Measurements from ENCODE around the gene CCDC182.

Gene CCDC182

GRCh38 chr17:57705921-57706695 is 39.0 kb downstream of the CCDC182 start:
- CTCF ChIA-PET = interaction anchor here (1.3 kb wide), 1 partner anchor 9 kb away, joined by 4 read pairs; no protein-coding TSS in a partner anchor
- H3K9me3 ChIP-seq (ENCODE audit: control extremely low read depth in 1 of 5, control insufficient read depth in 4 of 5, insufficient read depth in 2 of 5, low read depth in 1 of 5, low read length in 4 of 5) = peaks cover 0 to 2% (median 0%) of the 10 kb centered on the region in 5 experiments
- H3K4me1 ChIP-seq (ENCODE audit: control extremely low read depth in 1 of 4, control insufficient read depth in 4 of 4, insufficient read depth in 4 of 4, low read length in 3 of 4) = no peaks in the 10 kb centered on the region
- peaks cover 0 to 3% (median 0%) of the 10 kb centered on the region in 4 experiments for H3K36me3 ChIP-seq (ENCODE audit: control insufficient read depth in 4 of 4, insufficient read depth in 4 of 4, low read length in 3 of 4)
- no peaks in the 10 kb centered on the region for H3K27me3 ChIP-seq (replicated peaks in 2 of 5; ENCODE audit: control insufficient read depth in 4 of 5, insufficient read depth in 5 of 5, low read length in 4 of 5)
- 84% methylated on average over 8 of the region's 12 CpGs for WGBS (ENCODE audit: insufficient coverage)
- DNase-seq = no peak
- no peak overlapping the region for H3K27ac ChIP-seq (ENCODE audit: insufficient read depth in 1 of 2, low read depth in 1 of 2, low read length in 2 of 2, poor library complexity in 1 of 2, severe bottlenecking in 2 of 2)
- POLR2A ChIA-PET = no interaction called here
- no peak overlapping the region for H3K4me3 ChIP-seq (ENCODE audit: control insufficient read depth in 1 of 7, extremely low read depth in 1 of 7, insufficient read depth in 4 of 7, low read depth in 2 of 7, low read length in 6 of 7)

GRCh38 chr17:57704448-57704847 is 40.7 kb downstream of the CCDC182 start:
- Histone ChIP-seq H3K4me3 (ENCODE audit: control insufficient read depth in 1 of 7, extremely low read depth in 1 of 7, insufficient read depth in 4 of 7, low read depth in 2 of 7, low read length in 6 of 7) (no peak overlapping the region), H3K4me1 (ENCODE audit: control extremely low read depth in 1 of 4, control insufficient read depth in 4 of 4, insufficient read depth in 4 of 4, low read length in 3 of 4) (no peaks in the 10 kb centered on the region), H3K9me3 (ENCODE audit: control extremely low read depth in 1 of 5, control insufficient read depth in 4 of 5, insufficient read depth in 2 of 5, low read depth in 1 of 5, low read length in 4 of 5) (peaks cover 0 to under 1% (median 0%) of the 10 kb centered on the region in 5 experiments), H3K27me3 (replicated peaks in 2 of 5; ENCODE audit: control insufficient read depth in 4 of 5, insufficient read depth in 5 of 5, low read length in 4 of 5) (no peaks in the 10 kb centered on the region), H3K27ac (ENCODE audit: insufficient read depth in 1 of 2, low read depth in 1 of 2, low read length in 2 of 2, poor library complexity in 1 of 2, severe bottlenecking in 2 of 2) (no peak overlapping the region), H3K36me3 (ENCODE audit: control insufficient read depth in 4 of 4, insufficient read depth in 4 of 4, low read length in 3 of 4) (peaks cover 0 to 3% (median 0%) of the 10 kb centered on the region in 4 experiments)
- 88% methylated on average over 1 of the region's 1 CpG for WGBS (ENCODE audit: insufficient coverage)
- POLR2A ChIA-PET = no interaction called here
- CTCF ChIA-PET = no interaction called here
- no peak for DNase-seq

- ChIA-PET POLR2A (no interaction called here), CTCF (no interaction called here)
- Histone ChIP-seq H3K27ac (ENCODE audit: insufficient read depth in 1 of 2, low read depth in 1 of 2, low read length in 2 of 2, poor library complexity in 1 of 2, severe bottlenecking in 2 of 2) (no peak overlapping the region), H3K27me3 (replicated peaks in 2 of 5; ENCODE audit: control insufficient read depth in 4 of 5, insufficient read depth in 5 of 5, low read length in 4 of 5) (no peaks in the 10 kb centered on the region), H3K4me1 (ENCODE audit: control extremely low read depth in 1 of 4, control insufficient read depth in 4 of 4, insufficient read depth in 4 of 4, low read length in 3 of 4) (peaks cover 0 to 4% (median 1%) of the 10 kb centered on the region in 4 experiments), H3K4me3 (ENCODE audit: control insufficient read depth in 1 of 7, extremely low read depth in 1 of 7, insufficient read depth in 4 of 7, low read depth in 2 of 7, low read length in 6 of 7) (no peak overlapping the region), H3K9me3 (ENCODE audit: control extremely low read depth in 1 of 5, control insufficient read depth in 4 of 5, insufficient read depth in 2 of 5, low read depth in 1 of 5, low read length in 4 of 5) (no peaks in the 10 kb centered on the region), H3K36me3 (ENCODE audit: control insufficient read depth in 4 of 4, insufficient read depth in 4 of 4, low read length in 3 of 4) (peaks cover 0 to 3% (median 0%) of the 10 kb centered on the region in 4 experiments)
- 100% methylated on average over 1 of the region's 1 CpG for WGBS (ENCODE audit: insufficient coverage)
- no peak for DNase-seq
These were observed 41.8 kb downstream of the CCDC182 start for GRCh38 chr17:57703273-57703672.

GRCh38 chr17:57701124-57701523 is 44.0 kb downstream of the CCDC182 start:
- Histone ChIP-seq H3K4me3 (ENCODE audit: control insufficient read depth in 1 of 7, extremely low read depth in 1 of 7, insufficient read depth in 4 of 7, low read depth in 2 of 7, low read length in 6 of 7) (no peak overlapping the region), H3K36me3 (ENCODE audit: control insufficient read depth in 4 of 4, insufficient read depth in 4 of 4, low read length in 3 of 4) (peaks cover 0 to 3% (median 0%) of the 10 kb centered on the region in 4 experiments), H3K27ac (ENCODE audit: insufficient read depth in 1 of 2, low read depth in 1 of 2, low read length in 2 of 2, poor library complexity in 1 of 2, severe bottlenecking in 2 of 2) (no peak overlapping the region), H3K27me3 (replicated peaks in 2 of 5; ENCODE audit: control insufficient read depth in 4 of 5, insufficient read depth in 5 of 5, low read length in 4 of 5) (no peaks in the 10 kb centered on the region), H3K4me1 (ENCODE audit: control extremely low read depth in 1 of 4, control insufficient read depth in 4 of 4, insufficient read depth in 4 of 4, low read length in 3 of 4) (peaks cover 0 to 10% (median 4%) of the 10 kb centered on the region in 4 experiments), H3K9me3 (ENCODE audit: control extremely low read depth in 1 of 5, control insufficient read depth in 4 of 5, insufficient read depth in 2 of 5, low read depth in 1 of 5, low read length in 4 of 5) (peaks cover 0 to 2% (median 0%) of the 10 kb centered on the region in 5 experiments)
- 94% methylated on average over 2 of the region's 5 CpGs for WGBS (ENCODE audit: insufficient coverage)
- ChIA-PET CTCF (interaction anchor here (0.6 kb wide), 1 partner anchor 292 kb away, joined by 4 read pairs; no protein-coding TSS in a partner anchor), POLR2A (no interaction called here)
- DNase-seq = no peak

GRCh38 chr17:57699751-57700219 is 45.3 kb downstream of the CCDC182 start:
- POLR2A ChIA-PET = no interaction called here
- peaks cover 0 to 4% (median 0%) of the 10 kb centered on the region in 4 experiments for H3K36me3 ChIP-seq (ENCODE audit: control insufficient read depth in 4 of 4, insufficient read depth in 4 of 4, low read length in 3 of 4)
- peaks cover 0 to 10% (median 4%) of the 10 kb centered on the region in 4 experiments for H3K4me1 ChIP-seq (ENCODE audit: control extremely low read depth in 1 of 4, control insufficient read depth in 4 of 4, insufficient read depth in 4 of 4, low read length in 3 of 4)
- CTCF ChIA-PET = no interaction called here
- peaks cover 0 to 10% (median 0%) of the 10 kb centered on the region in 5 experiments for H3K9me3 ChIP-seq (ENCODE audit: control extremely low read depth in 1 of 5, control insufficient read depth in 4 of 5, insufficient read depth in 2 of 5, low read depth in 1 of 5, low read length in 4 of 5)
- no peak for DNase-seq
- no peak overlapping the region for H3K27ac ChIP-seq (ENCODE audit: insufficient read depth in 1 of 2, low read depth in 1 of 2, low read length in 2 of 2, poor library complexity in 1 of 2, severe bottlenecking in 2 of 2)
- H3K4me3 ChIP-seq (ENCODE audit: control insufficient read depth in 1 of 7, extremely low read depth in 1 of 7, insufficient read depth in 4 of 7, low read depth in 2 of 7, low read length in 6 of 7) = no peak overlapping the region
- H3K27me3 ChIP-seq (replicated peaks in 2 of 5; ENCODE audit: control insufficient read depth in 4 of 5, insufficient read depth in 5 of 5, low read length in 4 of 5) = no peaks in the 10 kb centered on the region
- 96% methylated on average over 8 of the region's 9 CpGs for WGBS (ENCODE audit: insufficient coverage)

- Histone ChIP-seq H3K36me3 (ENCODE audit: control insufficient read depth in 4 of 4, insufficient read depth in 4 of 4, low read length in 3 of 4) (peaks cover 0 to 2% (median 0%) of the 10 kb centered on the region in 4 experiments), H3K27ac (ENCODE audit: insufficient read depth in 1 of 2, low read depth in 1 of 2, low read length in 2 of 2, poor library complexity in 1 of 2, severe bottlenecking in 2 of 2) (no peak overlapping the region), H3K9me3 (ENCODE audit: control extremely low read depth in 1 of 5, control insufficient read depth in 4 of 5, insufficient read depth in 2 of 5, low read depth in 1 of 5, low read length in 4 of 5) (peaks cover 0 to 12% (median 4%) of the 10 kb centered on the region in 5 experiments), H3K27me3 (replicated peaks in 2 of 5; ENCODE audit: control insufficient read depth in 4 of 5, insufficient read depth in 5 of 5, low read length in 4 of 5) (no peaks in the 10 kb centered on the region), H3K4me3 (ENCODE audit: control insufficient read depth in 1 of 7, extremely low read depth in 1 of 7, insufficient read depth in 4 of 7, low read depth in 2 of 7, low read length in 6 of 7) (no peak overlapping the region), H3K4me1 (ENCODE audit: control extremely low read depth in 1 of 4, control insufficient read depth in 4 of 4, insufficient read depth in 4 of 4, low read length in 3 of 4) (peaks cover 0 to 10% (median 4%) of the 10 kb centered on the region in 4 experiments)
- no peak for DNase-seq
- ChIA-PET CTCF (interaction anchor here (1.3 kb wide), 1 partner anchor 8 kb away, joined by 4 read pairs; no protein-coding TSS in a partner anchor), POLR2A (no interaction called here)
- 92% methylated on average over 10 of the region's 12 CpGs for WGBS (ENCODE audit: insufficient coverage)
These were observed 47.0 kb downstream of the CCDC182 start for GRCh38 chr17:57697891-57698711.

All from common myeloid progenitor, CD34-positive (primary cell).